Testis (tissue), 3 donors: ENCODE measurements around the gene ALOX15. TPM values are rescaled to one million over a fixed set of nuclear protein-coding genes. Genes with fewer than 3 reads are reported as not detected.

Experiments used
- DNase-seq: peaks from one replicate; pipeline ENCODE4 v3.0.0-alpha.2; 2019
- H3K27ac ChIP-seq, 2 donors: fragments of 200-600 bp; sonication (generic); one replicate each; pipeline ENCODE4 v1.5.1; 2019
- H3K27me3 ChIP-seq: fragments of 200-600 bp; sonication (generic); one replicate; pipeline ENCODE4 v1.5.1; 2019
- H3K36me3 ChIP-seq: fragments of 200-600 bp; sonication (generic); one replicate; pipeline ENCODE4 v1.5.1; 2017; ENCODE audit warnings: low read depth; ENCODE audit errors: missing control alignments
- H3K4me1 ChIP-seq: fragments of 200-600 bp; sonication (generic); one replicate; pipeline ENCODE4 v1.5.1; 2019
- H3K4me3 ChIP-seq, 2 donors: fragments of 200-600 bp; sonication (generic); one replicate each; pipeline ENCODE4 v1.5.1; 2017 to 2019
- H3K9me3 ChIP-seq: fragments of 200-600 bp; sonication (generic); one replicate; pipeline ENCODE4 v1.5.1; 2017
- POLR2A ChIP-seq: fragments of 450-650 bp; IDR thresholded peaks from one replicate; pipeline ENCODE4 v1.6.1; 2017; ENCODE audit warnings: antibody characterized with exemption, mild to moderate bottlenecking, moderate library complexity
- WGBS, 2 donors: methylation state at CpG; one replicate each; pipeline ENCODE4 v1.1.5; 2018; 5-methylcytosine and 5-hydroxymethylcytosine counted together
- intact Hi-C: fragments of 100-400 bp; cut with DNase I; formaldehyde crosslinking; loops from one replicate; pipeline ENCODE4 v1.15.1; 2023; ENCODE audit warnings: low total_unique reads
- polyA plus RNA-seq: library from polyadenylated mRNA; stranded (reverse); fragments of 350-450 nt; fragmentation: Illumina TruSeq; extraction: RNeasy Lipid Tissue Mini Kit (QIAGEN cat#74804); gene quantifications from one replicate; pipeline ENCODE4 v1.2.3, GENCODE V29; 2014; ENCODE audit warnings: low read depth, low replicate concordance; ENCODE audit not compliant: insufficient read depth
- total RNA-seq, 2 donors: library from RNA; depleted of rRNA; stranded (reverse); fragments of >200 nt; gene quantifications; one replicate each; pipeline ENCODE4 v1.2.3, GENCODE V29; 2016
- TF ChIP-seq, protein P1 (sequence below), 3 experiments: fragments of 450-650 bp in 2 of 3; fragments of 200-600 bp in 1 of 3; sonication (generic) in 1 of 3; IDR thresholded peaks; one replicate each; pipeline ENCODE4 v1.5.1; 2016 to 2019; ENCODE audit warnings: antibody characterized with exemption in 3 of 3, mild to moderate bottlenecking in 2 of 3, moderate library complexity in 1 of 3

Gene ALOX15
- total and polyA plus RNA-seq, 3 donors from 2014 or later: 1.3 to 5.2 (median 2.4) TPM

GRCh38 chr17:4594931-4595684 lies 46.4 kb downstream of the ALOX15 start:
- intact Hi-C loops: no loop called here
- TF ChIP-seq, protein P1, sequence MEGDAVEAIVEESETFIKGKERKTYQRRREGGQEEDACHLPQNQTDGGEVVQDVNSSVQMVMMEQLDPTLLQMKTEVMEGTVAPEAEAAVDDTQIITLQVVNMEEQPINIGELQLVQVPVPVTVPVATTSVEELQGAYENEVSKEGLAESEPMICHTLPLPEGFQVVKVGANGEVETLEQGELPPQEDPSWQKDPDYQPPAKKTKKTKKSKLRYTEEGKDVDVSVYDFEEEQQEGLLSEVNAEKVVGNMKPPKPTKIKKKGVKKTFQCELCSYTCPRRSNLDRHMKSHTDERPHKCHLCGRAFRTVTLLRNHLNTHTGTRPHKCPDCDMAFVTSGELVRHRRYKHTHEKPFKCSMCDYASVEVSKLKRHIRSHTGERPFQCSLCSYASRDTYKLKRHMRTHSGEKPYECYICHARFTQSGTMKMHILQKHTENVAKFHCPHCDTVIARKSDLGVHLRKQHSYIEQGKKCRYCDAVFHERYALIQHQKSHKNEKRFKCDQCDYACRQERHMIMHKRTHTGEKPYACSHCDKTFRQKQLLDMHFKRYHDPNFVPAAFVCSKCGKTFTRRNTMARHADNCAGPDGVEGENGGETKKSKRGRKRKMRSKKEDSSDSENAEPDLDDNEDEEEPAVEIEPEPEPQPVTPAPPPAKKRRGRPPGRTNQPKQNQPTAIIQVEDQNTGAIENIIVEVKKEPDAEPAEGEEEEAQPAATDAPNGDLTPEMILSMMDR (IDR thresholded peaks at IDR 0.05): no peak
- TF ChIP-seq POLR2A: no peak
- Histone ChIP-seq H3K27ac (no peak overlapping the region), H3K4me1 (peaks cover 9% of the 10 kb centered on the region), H3K27me3 (no peaks in the 10 kb centered on the region), H3K9me3 (no peaks in the 10 kb centered on the region), H3K36me3 (no peaks in the 10 kb centered on the region), H3K4me3 (no peak overlapping the region)
- DNase-seq: no peak
- 78 to 88% methylated on average over 26 of the region's 29 CpGs for WGBS, 2 donors

DNA sequence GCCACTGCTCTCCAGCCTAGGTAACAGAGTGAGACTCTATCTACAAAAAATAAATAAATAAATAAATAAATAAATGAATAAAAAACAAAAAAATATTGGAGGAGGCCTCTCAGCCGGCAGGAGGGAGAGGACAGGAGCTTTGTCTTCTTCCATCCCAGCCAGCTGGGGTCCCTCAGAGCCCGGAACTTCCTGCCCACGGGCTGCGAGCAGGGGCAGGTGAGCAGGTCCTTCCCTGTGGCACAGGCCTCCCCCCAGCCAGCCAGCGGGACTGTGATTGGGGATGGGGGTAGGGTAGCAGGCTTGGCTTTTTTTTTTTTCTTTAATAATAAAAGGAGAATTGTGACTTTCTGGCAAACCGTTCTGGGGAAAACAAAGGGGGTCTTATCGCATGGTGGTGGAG lies 47.1 kb downstream of the ALOX15 start:
- H3K27me3 ChIP-seq: no peaks in the 10 kb centered on the region
- no peak overlapping the region for H3K4me3 ChIP-seq
- H3K27ac ChIP-seq: no peak overlapping the region
- 86 to 93% methylated on average over 7 of the region's 7 CpGs for WGBS, 2 donors
- peaks cover 4% of the 10 kb centered on the region for H3K4me1 ChIP-seq
- TF ChIP-seq POLR2A: no peak
- TF ChIP-seq, protein P1 (IDR thresholded peaks at IDR 0.05): no peak
- no peaks in the 10 kb centered on the region for H3K9me3 ChIP-seq
- H3K36me3 ChIP-seq: no peaks in the 10 kb centered on the region
- intact Hi-C loops: no loop called here
- no peak for DNase-seq

DNA sequence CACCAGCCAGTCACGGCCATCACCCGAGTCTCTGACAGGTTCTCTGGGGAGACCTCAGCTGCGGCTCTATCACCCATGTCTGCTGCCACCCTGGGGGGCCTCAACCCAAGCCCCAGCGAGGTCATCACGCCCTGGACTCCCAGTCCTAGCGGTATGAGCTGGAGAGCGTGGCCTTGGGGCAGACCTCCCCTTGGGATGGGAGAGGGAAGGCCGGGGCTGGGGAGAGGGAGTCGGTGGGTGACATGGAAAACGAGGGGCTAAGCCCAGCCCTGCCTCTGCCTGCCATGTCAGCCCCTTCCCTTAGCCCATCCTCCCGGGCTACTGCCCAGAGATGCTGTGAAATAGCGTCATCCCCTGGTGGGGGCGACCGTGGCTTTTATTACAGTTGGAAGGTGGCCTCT lies 48.5 kb downstream of the ALOX15 start:
- Histone ChIP-seq H3K27ac (no peak overlapping the region), H3K36me3 (no peaks in the 10 kb centered on the region), H3K27me3 (no peaks in the 10 kb centered on the region), H3K9me3 (no peaks in the 10 kb centered on the region), H3K4me1 (peaks cover under 1% of the 10 kb centered on the region), H3K4me3 (no peak overlapping the region)
- WGBS, 2 donors: 80 to 91% methylated on average over 14 of the region's 14 CpGs
- intact Hi-C loops: no loop called here
- DNase-seq: no peak
- TF ChIP-seq, protein P1 (IDR thresholded peaks at IDR 0.05): no peak
- TF ChIP-seq POLR2A: no peak

GRCh38 chr17:4592240-4593005 lies 49.1 kb downstream of the ALOX15 start:
- 94% methylated on average over 9 to 11 of the region's 11 CpGs for WGBS, 2 donors
- TF ChIP-seq, protein P1 (IDR thresholded peaks at IDR 0.05): no peak
- TF ChIP-seq POLR2A: no peak
- Histone ChIP-seq H3K36me3 (no peaks in the 10 kb centered on the region), H3K4me3 (no peak overlapping the region), H3K27ac (no peak overlapping the region), H3K4me1 (no peaks in the 10 kb centered on the region), H3K27me3 (no peaks in the 10 kb centered on the region), H3K9me3 (no peaks in the 10 kb centered on the region)
- intact Hi-C loops: no loop called here
- no peak for DNase-seq
